K562 (cell line): ENCODE results near the gene TBL2. TPM values are rescaled to one million over a fixed set of nuclear protein-coding genes. Genes with fewer than 3 reads are reported as not detected.

Source experiments
- FOXA1 ChIP-seq: fragments of 450-650 bp; IDR thresholded peaks from 2 replicates; pipeline ENCODE4 v1.6.1; 2016; ENCODE audit warnings: mild to moderate bottlenecking, borderline replicate concordance
- GTF2B ChIP-seq: IDR thresholded peaks from 2 replicates; pipeline ENCODE4 v1.6.1; 2011; ENCODE audit not compliant: insufficient read length; ENCODE audit errors: extremely low read depth
- MLX ChIP-seq, 2 experiments: fragments of 450-650 bp in 1 of 2; sonication (generic) in 1 of 2; formaldehyde crosslinking; conservative IDR thresholded peaks; 2 replicates each; pipeline versions ENCODE4 v1.4.0 to v1.8.1; 2020 to 2022; ENCODE audit warnings: mild to moderate bottlenecking in 1 of 2, missing genetic modification reagents in 1 of 2
- NR1H2 ChIP-seq: sonication (generic); formaldehyde crosslinking; IDR thresholded peaks from 2 replicates; pipeline ENCODE4 v1.4.0; 2020; ENCODE audit warnings: mild to moderate bottlenecking, missing genetic modification reagents
- PCBP2 ChIP-seq: fragments of 200-400 bp; formaldehyde crosslinking; IDR thresholded peaks from 2 replicates; pipeline ENCODE4 v1.6.1; 2018; ENCODE audit warnings: low read length, low read depth, mild to moderate bottlenecking, moderate library complexity; ENCODE audit not compliant: poor library complexity, severe bottlenecking
- RBM22 ChIP-seq: fragments of 200-400 bp; formaldehyde crosslinking; IDR thresholded peaks from 2 replicates; pipeline ENCODE4 v1.6.1; 2018; ENCODE audit warnings: low read length, low read depth; ENCODE audit not compliant: poor library complexity, severe bottlenecking
- SMAD1 ChIP-seq: fragments of 150-350 bp; IDR thresholded peaks from 2 replicates; pipeline ENCODE4 v1.6.1; 2014; ENCODE audit warnings: low read length, low read depth; ENCODE audit not compliant: partially characterized antibody
- ZFX ChIP-seq: sonication (generic); formaldehyde crosslinking; IDR thresholded peaks from 2 replicates; pipeline ENCODE4 v1.8.0; 2022; ENCODE audit warnings: mild to moderate bottlenecking, missing genetic modification reagents, moderate library complexity
- ZHX1 ChIP-seq: fragments of 150-350 bp; conservative IDR thresholded peaks from 2 replicates; pipeline ENCODE4 v1.6.1; 2014; ENCODE audit warnings: low read length
- ZNF217 ChIP-seq: sonication (generic); formaldehyde crosslinking; IDR thresholded peaks from 2 replicates; pipeline ENCODE4 v1.8.0; 2022; ENCODE audit warnings: mild to moderate bottlenecking, missing genetic modification reagents
- ZNF311 ChIP-seq: fragments of 250-450 bp; sonication (Bioruptor Pico); IDR thresholded peaks from 2 replicates; pipeline ENCODE4 v1.4.0; 2020; ENCODE audit warnings: mild to moderate bottlenecking, moderate library complexity
- ZNF318 ChIP-seq, 2 experiments: fragments of 450-650 bp; IDR thresholded peaks; 2 replicates each; pipeline ENCODE4 v1.6.1; 2016; ENCODE audit warnings: mild to moderate bottlenecking in 2 of 2, borderline replicate concordance in 1 of 2, low read depth in 1 of 2, moderate library complexity in 1 of 2
- ZNF740 ChIP-seq, 3 experiments: fragments of 200-800 bp in 1 of 3; sonication (Bioruptor generic) in 1 of 3; sonication (generic) in 1 of 3; formaldehyde crosslinking in 1 of 3; IDR thresholded peaks; 2 replicates each; pipeline versions ENCODE4 v1.6.1 to v1.8.0; 2016 to 2022; ENCODE audit warnings: mild to moderate bottlenecking in 2 of 3, missing compliant biosample characterization in 2 of 3, missing genetic modification characterization in 2 of 3, missing genetic modification reagents in 1 of 3
- polyA plus RNA-seq, 8 experiments: library from polyadenylated mRNA; depleted of rRNA in 4 of 8; stranded (reverse) in 5 of 8; unstranded in 3 of 8; fragments of >200 nt; fragmentation: Nextera tagmentation in 2 of 8; fragmentation: Illumina TruSeq in 1 of 8; extraction: Ambion mirVana in 2 of 8; extraction: Trizol in 1 of 8; gene quantifications; 2 replicates each; pipeline versions ENCODE4 v1.2.1 to v1.2.3, GENCODE V29; 2011 to 2014; ENCODE audit warnings: inconsistent platforms in 1 of 8, missing spikeins in 1 of 8
- total RNA-seq, 7 experiments: library from RNA; depleted of rRNA in 6 of 7; stranded (reverse); fragments of >200 nt in 6 of 7; fragmentation: Illumina TruSeq in 2 of 7; extraction: Trizol in 2 of 7; gene quantifications; 2 replicates each; pipeline versions ENCODE4 v1.2.1 to v1.2.3, GENCODE V29; 2011 to 2021; ENCODE audit warnings: low replicate concordance in 1 of 7

Gene TBL2
- total and polyA plus RNA-seq, 9 of the 15 experiments (the other 6 are each of a cell fraction or from before 2014, with no cell fraction given): 2.5 to 123 (median 49.2) TPM

- TF ChIP-seq ZNF740 (CRISPR knock-in tag; IDR thresholded peaks at IDR 0.05) (no peak), ZNF740 (tag; IDR thresholded peaks at IDR 0.05) (peak in 1 of 2 experiments; percentile 57; a peak in 1 of 4 replicates), ZFX (CRISPR knock-in tag) (peak; percentile 90), ZNF311 (CRISPR knock-in tag) (no peak), FOXA1 (no peak), NR1H2 (CRISPR knock-in tag) (no peak), RBM22 (no peak), MLX (CRISPR knock-in tag; conservative IDR thresholded peaks at IDR 0.05) (0 out of 4 replicates have a peak, but pooled peaks of 1 of the 2 experiments have one; percentile 41), ZNF318 (IDR thresholded peaks at IDR 0.05; ENCODE audit: borderline replicate concordance in 1 of 2, low read depth in 1 of 2) (no peak), PCBP2 (no peak), GTF2B (no peak), ZNF217 (CRISPR knock-in tag) (no peak), SMAD1 (no peak), ZHX1 (no peak)
Observed at GRCh38 chr7:73521636-73522104, 56.7 kb downstream of the TBL2 start (continued).
